HG03558 (cell line): ENCODE data around the gene AGPAT3.
"Not testable (repeated sequence)": the region's sequence is repeated elsewhere in the genome, so short reads cannot be mapped to it uniquely, and the experiment has no call there.

ENCODE experiments used
- ATAC-seq: cut with Tn5 transposase; IDR thresholded peaks from one replicate; pipeline ENCODE4 v1.9.1; 2021; ENCODE audit warnings: moderate number of reproducible peaks; ENCODE audit not compliant: unreplicated experiment; ENCODE audit errors: extremely low read depth

The AGPAT3 gene

DNA sequence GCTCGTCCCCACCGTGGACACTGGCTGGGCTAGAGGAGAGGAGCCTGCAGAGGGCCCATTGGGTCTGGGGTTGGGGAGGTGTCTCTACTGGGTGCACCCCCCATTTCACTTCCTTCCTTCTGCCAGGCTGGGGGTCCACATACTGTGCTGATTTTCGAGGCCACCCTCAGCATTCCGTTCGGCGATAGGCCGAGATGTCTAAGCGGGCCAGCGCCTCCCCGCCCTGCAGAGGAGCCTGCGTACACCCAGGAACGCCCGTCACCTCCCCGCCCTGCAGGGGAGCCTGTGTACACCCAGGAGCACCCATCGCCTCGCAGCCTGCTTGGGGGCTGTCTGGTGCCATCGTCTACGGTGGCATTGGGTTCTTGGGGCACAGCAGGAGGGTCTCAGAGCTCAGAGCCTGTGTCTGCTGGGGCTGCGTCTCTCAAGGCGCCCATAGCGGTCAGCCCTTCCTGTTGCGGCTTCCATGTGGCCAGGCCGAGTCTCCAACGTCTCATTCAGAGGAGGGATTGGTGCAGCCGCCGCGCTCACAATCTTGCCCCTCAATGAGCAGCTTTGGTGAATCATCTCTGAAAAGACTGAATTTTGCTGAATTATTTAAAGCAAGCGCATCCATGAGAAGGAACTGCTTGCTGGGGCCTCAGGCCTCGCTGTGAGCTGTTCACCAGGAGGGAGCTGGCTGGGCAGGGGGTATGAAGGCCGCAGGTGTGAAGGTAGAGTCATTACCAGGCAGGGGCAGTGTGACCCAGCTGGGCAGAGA, 30.7 kb upstream of the AGPAT3 start:
- no peak for ATAC-seq

DNA sequence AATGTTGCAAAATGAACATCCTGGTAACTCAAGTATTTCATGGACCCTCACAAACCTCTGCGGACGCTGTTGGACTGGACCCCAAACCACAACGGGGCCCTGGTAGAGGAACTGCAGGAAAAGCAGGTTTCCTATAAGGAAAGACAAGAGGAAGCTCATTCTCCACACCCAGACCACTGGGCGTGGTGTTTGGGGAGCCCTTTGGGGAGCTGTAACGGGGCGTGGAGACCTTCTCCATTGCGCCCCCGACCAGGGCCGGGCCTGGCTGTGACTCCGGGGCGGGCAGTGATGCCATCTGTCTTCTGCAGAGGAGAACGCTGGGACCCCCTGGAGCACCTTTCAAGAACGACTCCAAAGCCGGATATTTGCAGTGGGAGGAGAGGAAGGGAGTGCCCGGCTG, 30.0 kb upstream of the AGPAT3 start:
- no peak for ATAC-seq

DNA sequence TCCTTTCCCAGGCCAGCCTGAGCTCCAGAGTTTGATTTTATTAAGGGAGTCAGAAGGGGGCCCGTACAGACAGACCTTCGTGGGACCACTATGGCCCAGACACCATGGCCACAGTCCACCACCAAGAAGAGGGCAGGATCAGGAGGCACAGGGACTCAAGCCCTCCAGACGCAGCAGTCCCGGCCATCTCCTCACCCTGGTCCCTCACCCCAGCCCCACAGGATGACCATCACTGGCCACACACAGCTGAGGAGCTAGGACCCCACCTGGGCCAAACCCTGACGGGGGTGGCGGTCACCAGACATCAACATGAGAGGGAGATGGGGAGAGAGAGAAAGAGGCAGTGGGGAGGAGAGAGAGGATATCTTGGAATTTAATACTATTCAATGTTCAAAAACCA, 29.2 kb upstream of the AGPAT3 start:
- ATAC-seq = no peak

DNA sequence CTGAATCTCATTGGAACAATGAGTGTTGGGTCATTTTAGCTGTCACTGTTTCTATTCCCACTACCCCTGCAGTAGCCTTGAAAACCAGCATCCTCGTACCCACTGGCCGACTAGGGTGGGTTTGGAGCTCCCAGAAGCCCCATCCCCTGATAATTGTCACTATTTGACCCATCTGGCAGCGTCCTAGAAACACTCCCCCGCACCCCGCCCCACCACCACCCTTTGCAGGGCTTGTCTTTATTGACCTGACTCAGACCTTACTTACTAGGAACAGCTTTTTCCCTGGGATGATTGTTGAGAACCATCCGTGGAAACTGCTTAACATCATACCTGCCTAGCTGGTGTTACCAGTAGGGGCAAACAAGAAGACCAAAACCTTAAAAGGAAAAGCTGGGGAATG, 28.4 kb upstream of the AGPAT3 start:
- no peak for ATAC-seq

DNA sequence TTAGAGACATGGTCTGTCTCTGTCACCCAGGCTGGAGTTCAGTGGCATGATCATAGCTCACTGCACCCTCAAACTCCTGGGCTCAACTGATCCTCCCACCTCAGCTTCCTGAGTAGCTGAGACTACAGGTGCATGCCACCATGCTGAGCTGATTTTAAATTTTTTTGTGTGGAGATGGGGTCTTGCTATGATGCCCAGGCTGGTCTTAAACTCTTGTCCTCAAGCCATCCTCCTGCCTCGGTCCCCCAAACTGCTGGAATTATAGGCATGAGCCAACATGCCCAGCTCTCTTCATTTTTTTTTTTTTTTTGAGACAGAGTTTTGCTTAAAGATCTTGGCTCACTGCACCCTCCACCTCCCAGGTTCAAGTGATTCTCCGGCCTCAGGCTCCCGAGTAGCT, 24.8 kb upstream of the AGPAT3 start:
- ATAC-seq = no peak

DNA sequence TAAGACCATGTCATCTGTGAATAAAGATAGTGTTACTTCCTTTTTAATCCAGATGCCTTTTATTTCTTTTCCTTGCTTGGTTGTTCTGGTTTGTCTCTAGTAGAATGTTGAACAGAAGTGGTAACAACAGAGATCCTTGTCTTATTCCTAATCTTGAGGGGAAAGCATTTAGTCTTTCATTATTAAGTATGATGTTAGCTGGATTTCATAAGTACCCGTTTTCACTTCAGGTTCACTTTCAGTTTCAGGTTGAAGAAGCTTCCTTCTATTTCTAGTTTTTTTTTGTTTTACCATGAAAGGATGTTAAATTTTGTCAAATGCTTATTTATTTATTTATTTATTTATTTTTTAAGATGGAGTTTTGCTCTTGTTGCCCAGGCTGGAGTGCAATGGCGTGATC, 22.3 kb upstream of the AGPAT3 start:
- ATAC-seq = no peak

DNA sequence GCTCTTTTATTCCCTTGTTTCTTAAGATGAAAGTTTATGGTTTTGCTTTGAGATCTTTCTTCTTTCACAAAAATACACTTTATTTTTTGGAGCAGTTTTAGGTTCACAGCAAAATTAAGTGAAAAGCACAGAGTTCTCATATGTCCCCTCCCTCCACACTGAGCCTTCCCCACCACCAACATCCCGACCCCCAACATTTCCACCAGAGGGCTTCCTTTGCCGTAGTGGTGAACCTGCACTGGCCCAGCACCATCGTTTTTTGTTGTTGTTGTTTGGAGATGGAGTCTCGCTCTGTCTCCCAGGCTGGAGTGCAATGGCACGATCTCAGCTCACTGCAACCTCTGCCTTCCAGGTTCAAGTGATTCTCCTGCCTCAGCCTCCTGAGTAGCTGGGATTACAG, 20.1 kb upstream of the AGPAT3 start:
- not testable (repeated sequence) for ATAC-seq

DNA sequence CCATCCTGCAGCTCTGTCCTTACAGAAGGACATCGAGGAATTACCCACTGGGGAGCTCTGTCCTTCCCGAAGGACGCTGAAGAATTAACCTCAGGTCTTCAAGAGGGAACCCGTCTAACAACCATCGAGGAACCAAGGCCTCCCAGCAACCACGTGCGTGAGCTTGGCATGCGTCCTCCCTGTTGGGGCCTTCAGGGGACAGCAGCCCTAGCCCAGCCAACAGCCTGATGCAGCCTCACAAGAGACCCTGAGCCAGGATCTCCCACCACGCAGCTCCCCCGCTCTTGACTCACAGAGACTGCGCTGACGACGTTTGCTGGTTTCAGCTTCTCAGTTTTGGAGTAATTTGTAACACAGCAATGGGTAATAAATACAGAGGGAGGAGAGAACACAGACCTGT, 19.6 kb upstream of the AGPAT3 start:
- no peak for ATAC-seq

DNA sequence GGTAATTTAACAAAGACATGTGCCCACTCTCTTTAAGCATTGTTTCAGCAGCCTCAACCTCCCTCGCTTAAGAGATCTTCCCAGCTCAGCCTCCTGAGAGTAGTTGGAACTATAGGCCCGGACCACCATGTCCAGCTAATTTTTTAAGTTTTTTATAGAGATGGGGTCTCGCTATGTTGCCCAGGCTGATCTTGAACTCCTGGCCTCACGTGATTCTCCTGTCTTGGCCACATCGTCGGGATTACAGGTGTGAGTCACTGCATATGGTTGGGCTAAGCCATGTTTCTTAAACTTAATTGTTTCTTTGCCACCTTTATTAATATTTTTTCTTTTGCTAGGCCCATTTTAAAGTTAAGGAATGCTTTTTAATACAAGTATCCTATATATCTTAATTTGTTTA, 18.6 kb upstream of the AGPAT3 start:
- no peak for ATAC-seq

DNA sequence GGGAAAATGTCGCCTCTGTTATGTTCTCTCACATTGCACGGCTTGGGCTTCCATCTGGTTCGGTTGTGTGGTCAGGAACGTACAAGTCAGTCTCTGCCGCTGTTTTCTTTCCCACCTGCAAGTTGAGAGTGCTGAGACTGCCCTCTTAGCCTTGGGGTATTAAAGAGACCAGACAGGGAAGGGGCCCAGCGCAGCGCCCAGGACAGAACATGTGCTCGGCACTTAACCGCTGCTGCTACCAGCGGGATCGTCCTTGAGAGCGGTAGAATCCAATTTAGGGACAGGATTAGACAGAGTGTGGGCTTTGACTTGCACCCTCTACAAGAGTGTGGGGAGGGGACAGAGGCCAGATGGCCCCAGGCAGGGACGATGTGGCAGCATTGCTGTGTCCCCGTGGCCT, 17.7 kb upstream of the AGPAT3 start:
- ATAC-seq = no peak

DNA sequence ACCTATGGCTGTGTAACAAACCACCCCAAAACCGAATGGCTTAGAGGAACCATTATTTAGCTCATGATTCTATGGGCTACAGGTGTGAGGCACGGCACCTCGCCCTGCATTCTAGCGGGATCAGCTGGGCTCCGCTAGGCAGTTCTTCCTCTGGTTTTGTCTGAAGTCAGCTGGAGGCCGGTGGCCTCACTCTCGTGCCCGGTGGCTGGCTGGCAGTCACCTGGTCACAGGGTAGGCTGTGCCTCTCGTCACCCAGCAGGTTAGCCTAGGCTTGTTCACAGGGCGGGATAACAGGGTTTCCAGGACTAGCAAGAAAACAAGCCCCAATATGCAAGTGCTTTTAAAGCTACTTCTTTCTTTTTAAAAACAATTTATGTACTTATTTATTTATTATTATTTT, 16.3 kb upstream of the AGPAT3 start:
- no peak for ATAC-seq

DNA sequence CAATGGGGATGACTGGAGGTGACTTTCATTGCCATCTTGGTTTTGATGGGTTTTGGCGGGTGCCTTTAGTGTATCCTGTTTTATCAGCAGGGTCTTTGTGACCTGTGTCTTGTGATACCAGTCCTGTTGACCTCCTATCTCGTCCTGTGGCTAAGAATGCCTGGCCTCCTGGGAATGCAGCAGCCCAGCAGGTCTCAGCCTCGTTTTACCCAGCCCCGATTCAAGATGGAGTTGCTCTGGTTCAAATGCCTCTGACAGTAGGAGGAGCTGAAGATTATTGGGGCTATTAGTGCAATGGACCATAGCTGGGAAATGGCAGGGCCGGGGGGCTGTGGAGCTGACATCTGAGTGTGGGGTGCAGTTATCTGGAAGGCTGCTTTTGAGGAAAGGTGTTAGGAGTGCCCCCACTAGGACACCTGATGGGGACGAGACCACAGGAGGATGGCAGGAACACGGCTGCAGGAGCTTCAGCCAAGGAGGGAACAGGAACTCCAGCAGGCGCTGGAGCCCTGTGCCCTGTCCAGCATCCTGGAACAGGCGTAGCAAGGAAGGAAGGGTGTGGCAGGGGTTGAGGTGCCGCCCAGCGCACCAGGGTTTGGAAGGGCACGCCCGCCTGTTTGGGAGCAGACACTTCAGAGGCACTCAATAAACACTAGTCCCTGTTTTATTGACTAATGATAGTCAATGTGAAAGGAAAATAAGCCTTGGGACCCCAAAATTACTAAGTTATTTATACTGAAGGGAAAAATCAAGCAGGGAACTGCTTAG, 15.3 kb upstream of the AGPAT3 start:
- no peak for ATAC-seq

DNA sequence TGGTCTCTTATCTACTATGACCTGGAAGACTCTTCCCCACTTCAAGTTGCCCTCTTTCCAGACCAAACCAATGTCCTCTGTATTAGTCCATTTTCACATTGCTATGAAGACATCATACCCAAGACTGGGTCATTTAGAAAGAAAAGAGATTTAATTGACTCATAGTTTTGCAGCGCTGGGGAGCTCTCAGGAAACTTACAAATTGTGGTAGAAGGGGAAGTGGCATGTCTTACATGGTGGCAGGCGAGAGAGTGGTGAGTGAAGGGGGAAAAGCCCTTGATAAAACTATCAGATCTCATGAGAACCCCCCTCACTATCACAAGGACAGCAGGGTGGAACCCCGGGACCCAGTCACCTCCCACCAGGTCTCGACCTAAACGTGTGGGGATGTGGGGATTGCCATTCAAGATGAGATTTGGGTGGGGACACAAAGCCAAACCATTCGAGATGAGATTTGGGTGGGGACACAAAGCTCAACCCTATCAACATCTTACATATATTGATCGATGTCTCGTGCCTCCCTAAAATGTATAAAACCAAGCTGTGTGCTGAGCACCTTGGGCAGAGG, 14.2 kb upstream of the AGPAT3 start:
- ATAC-seq = no peak

DNA sequence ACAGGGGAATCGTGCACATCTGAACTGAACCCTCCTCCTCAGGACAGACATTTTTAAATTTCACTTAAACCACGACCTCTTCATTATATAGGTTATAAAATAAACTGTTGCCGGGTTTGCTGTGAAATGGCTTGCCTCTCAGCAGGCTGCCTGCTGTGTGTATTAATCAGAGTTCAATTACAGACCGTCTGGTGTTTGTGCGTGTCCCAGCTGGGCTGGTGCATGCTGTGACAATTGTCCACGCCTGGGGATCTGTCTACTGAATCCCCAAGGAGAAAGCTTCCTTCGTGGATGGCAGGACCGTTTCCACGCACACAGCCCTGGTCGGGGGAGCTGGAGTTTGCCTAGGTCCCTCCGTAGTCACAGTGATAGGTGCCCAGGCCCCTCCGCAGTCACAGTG, 13.4 kb upstream of the AGPAT3 start:
- no peak for ATAC-seq

DNA sequence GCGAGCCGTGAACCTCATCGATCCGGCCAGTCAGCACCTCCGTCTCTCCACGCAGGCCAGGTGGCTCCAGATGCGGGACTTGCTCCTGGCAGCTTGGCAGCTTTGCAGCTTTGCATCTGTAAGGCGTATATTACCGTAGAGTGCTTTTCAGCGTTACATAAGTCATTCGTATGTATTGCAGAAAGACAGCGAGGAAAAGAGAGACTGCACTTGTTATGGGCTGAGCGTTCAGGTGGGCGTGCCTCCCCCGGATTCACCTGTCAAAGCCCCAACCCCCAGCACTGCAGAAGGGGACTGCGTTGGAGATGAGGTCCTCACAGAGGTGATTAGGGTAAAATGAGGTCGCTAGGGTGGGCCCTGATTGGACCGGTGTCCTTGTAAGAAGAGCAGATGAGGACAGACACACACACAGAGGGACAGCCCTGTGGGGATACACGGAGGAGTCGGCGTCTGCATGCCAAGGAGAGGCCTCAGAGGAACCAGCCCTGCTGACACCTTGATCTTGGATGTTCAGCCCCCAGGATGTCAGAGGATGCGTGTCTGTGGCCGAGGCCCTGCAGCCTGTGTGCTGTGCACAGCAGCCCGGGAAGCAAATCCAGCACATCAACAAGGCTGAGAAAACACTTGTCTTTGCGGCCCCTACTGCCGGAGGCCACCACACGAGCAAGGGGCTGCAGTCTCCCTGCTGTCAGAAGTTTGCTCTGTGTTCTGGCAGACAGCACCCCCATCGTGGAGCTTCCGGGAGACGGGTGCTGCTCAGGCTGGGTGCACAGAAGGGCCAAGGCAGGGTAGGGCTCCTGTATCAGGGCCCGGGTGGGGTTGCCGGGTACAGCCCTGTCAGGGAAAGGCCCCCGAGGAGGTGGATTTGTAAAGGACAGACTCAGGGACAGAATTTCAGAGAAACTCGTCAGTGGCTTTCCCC, 10.9 kb upstream of the AGPAT3 start:
- no peak for ATAC-seq

DNA sequence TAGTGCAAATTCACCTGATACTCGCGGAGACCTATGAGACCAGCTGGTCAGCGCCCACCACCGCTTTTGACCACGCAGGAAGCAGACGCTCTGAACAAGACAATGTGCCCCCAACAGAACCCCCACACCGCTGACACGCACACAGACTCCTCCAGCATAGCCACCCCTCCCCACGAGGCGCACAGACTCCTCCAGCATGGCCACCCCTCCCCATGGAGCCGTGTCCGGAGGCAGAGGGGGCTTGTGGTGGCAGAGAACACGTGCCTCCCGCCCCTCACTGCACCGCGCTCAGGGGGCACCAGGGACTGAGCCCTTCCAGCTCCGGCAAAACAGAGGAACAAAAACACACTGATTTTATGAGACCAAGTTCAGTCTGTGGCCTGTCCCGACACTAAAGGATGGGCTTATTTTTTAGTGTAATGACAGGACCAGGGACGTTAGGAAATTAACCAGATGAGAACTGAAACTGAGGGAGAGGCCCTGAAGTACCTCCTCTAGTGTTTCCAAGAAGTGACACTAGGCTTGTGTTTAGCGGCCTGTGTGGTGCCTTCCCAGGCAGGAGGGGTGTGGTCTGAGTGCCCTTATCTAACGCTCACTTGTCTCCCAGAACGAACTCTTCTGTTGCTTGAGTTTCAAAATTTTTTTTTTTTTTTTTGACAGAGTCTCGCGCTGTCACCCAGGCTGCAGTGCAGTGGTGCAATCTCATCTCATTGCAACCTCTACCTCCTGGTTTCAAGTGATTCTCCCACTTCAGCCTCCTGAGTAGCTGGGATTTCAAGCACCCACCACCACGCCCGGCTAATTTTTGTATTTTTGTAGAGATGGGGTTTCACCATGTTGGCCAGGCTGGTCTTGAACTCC, 10.0 kb upstream of the AGPAT3 start:
- no peak for ATAC-seq

DNA sequence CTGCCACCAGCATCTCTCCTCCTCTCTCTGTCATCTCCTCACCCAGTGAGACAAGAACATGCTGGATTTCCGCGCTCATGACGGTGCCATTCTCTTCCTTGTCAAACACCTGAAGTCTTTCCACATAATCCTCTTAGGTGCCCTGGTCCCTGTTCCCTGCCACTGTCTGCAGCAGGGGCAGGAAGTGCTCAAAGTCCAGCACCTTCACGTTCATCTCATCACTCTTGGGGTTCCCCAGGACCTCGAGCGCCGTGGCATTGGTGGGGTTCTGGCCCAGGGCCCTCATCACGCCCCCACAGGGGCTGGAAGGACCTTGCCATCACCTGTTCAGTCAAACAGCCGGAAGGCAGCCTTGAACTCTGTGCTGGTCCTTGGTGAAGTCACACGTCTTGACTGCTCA, 9.1 kb upstream of the AGPAT3 start:
- ATAC-seq = no peak

DNA sequence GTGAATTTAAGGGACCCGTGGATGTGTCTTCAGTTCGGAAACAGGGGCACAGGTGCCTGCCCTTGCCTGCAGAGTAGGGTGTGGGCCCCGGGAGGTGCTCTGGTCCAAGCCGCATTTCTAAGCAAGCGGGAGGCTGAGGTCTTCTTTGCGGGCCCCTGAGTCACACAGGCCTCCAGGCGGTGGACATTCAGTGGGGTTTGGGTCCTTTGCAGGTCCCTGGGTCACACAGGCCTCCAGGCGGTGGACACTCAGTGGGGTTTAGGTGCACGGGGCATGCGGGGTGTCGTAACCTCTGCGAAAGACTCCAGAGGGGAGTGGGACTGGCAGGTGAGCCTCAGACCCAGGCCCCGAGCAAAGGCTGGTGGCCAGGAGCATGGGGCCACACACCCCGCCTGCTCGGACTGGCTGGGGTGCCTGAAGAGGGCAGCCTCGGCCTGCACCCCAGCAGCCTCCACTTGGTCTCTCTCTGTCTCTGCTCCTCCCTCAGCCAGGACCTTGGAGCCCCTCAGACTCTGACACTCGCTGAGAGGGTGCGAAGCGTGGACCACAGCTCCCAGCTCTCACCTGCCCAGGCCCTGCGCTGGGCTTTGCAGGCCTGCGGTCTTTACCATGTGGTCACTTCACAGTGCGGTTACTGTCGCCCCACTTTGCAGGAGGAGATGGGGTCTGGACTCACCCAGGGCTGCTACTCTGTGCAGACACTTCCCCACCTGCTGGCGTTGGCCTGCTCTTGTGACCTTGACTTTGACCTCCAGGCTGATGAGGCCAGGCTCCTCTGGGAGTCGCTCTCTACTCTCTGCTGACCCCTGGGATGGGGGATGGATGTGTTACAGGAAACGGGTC, 6.0 kb upstream of the AGPAT3 start:
- no peak for ATAC-seq

DNA sequence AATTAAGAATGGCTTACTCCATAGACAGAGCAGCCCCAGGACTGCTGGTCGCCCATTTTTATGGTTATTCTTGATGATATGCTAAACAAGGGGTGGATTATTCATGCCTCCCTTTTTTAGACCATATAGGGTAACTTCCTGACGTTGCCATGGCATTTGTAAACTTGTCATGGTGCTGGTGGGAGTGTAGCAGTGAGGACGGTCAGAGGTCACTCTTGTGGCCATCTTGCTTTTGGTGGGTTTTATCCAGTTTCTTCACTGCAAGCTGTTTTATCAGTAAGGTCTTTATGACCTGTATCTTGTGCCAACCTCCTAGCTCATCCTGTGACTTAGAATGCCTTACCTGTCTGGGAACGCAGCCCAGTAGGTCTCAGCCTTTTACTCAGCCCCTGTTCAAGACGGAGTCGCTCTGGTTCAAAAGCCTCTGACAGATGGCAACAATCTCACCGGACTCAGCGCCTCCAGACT, 5.2 kb upstream of the AGPAT3 start:
- no peak for ATAC-seq
